NCI-H146 treated with DMSO at 0.1 percent for 48 hours (cell line): ENCODE data around the gene BABAM1.

ENCODE experiments used
- DNase-seq: peaks from one replicate; lab custom pipeline; 2025; ENCODE audit not compliant: unreplicated experiment; lab: John Stamatoyannopoulos, UW

The BABAM1 gene

GRCh38 chr19:17302391-17303166 lies 35.3 kb downstream of the BABAM1 start:
- DNase-seq, result no peak

- DNase-seq, result peak; percentile 92
These were observed 36.1 kb downstream of the BABAM1 start, which contains the start of gene ABHD8 for GRCh38 chr19:17303167-17303939. ABHD8 (minus strand) TSS chr19:17303425; CDS start chr19:17301616, 1,809 bp downstream.

- no peak for DNase-seq
These were observed 36.7 kb downstream of the BABAM1 start for GRCh38 chr19:17303940-17304267.

- DNase-seq, result no peak
These were observed 37.4 kb downstream of the BABAM1 start for GRCh38 chr19:17304386-17305215.

- DNase-seq, result no peak
These were observed 37.9 kb downstream of the BABAM1 start for GRCh38 chr19:17305216-17305516.

- peak; percentile 99 for DNase-seq
These were observed 38.5 kb downstream of the BABAM1 start, which contains the start of gene MRPL34 for GRCh38 chr19:17305517-17306284. MRPL34 (plus strand) TSS chr19:17305872; CDS start chr19:17305893, 21 bp downstream.

- no peak for DNase-seq
These were observed 39.1 kb downstream of the BABAM1 start for GRCh38 chr19:17306285-17306714.

GRCh38 chr19:17307876-17308377 lies 40.7 kb downstream of the BABAM1 start:
- DNase-seq, result no peak

GRCh38 chr19:17309198-17309964 lies 42.1 kb downstream of the BABAM1 start, which contains the start of gene DDA1:
DDA1 (plus strand) TSS chr19:17309563; CDS start chr19:17309655, 92 bp downstream.
- DNase-seq, result peak; percentile 99

GRCh38 chr19:17309965-17310461 lies 42.8 kb downstream of the BABAM1 start:
- no peak for DNase-seq

GRCh38 chr19:17311455-17312188 lies 44.4 kb downstream of the BABAM1 start:
- DNase-seq, result no peak

- no peak for DNase-seq
These were observed 45.2 kb downstream of the BABAM1 start for GRCh38 chr19:17312189-17313113.

- no peak for DNase-seq
These were observed 46.9 kb downstream of the BABAM1 start for GRCh38 chr19:17314007-17314593.

- DNase-seq, result no peak
These were observed 51.7 kb downstream of the BABAM1 start for GRCh38 chr19:17318966-17319365.

GRCh38 chr19:17319473-17320238 lies 52.4 kb downstream of the BABAM1 start:
- DNase-seq, result no peak

GRCh38 chr19:17320435-17320834 lies 53.2 kb downstream of the BABAM1 start:
- no peak for DNase-seq
